ENCODE measurements around the gene NFASC.

NFASC gene

DNA sequence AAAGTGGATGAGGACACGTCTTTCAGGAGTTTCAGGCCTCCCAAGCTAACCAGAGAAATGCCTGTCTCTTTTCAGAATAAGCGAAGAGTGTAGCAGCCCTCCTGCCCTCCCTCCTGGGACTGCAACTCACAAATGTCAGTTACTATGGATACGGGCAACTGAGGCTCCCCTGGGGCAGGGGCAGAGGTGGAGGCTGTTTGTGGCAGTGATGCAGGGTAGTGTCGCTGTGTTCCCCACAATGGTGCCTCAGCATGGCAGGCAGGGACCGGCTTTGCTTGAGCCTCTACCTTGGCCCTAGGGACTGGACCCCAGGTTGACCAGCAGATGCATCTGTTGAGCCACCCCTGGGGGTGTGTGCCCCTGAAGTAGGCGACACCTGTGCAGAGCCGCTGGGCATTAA is 10.2 kb downstream of the NFASC start:
- TF ChIP-seq, protein P1, sequence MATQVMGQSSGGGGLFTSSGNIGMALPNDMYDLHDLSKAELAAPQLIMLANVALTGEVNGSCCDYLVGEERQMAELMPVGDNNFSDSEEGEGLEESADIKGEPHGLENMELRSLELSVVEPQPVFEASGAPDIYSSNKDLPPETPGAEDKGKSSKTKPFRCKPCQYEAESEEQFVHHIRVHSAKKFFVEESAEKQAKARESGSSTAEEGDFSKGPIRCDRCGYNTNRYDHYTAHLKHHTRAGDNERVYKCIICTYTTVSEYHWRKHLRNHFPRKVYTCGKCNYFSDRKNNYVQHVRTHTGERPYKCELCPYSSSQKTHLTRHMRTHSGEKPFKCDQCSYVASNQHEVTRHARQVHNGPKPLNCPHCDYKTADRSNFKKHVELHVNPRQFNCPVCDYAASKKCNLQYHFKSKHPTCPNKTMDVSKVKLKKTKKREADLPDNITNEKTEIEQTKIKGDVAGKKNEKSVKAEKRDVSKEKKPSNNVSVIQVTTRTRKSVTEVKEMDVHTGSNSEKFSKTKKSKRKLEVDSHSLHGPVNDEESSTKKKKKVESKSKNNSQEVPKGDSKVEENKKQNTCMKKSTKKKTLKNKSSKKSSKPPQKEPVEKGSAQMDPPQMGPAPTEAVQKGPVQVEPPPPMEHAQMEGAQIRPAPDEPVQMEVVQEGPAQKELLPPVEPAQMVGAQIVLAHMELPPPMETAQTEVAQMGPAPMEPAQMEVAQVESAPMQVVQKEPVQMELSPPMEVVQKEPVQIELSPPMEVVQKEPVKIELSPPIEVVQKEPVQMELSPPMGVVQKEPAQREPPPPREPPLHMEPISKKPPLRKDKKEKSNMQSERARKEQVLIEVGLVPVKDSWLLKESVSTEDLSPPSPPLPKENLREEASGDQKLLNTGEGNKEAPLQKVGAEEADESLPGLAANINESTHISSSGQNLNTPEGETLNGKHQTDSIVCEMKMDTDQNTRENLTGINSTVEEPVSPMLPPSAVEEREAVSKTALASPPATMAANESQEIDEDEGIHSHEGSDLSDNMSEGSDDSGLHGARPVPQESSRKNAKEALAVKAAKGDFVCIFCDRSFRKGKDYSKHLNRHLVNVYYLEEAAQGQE (IDR thresholded peaks at IDR 0.05; ENCODE audit: insufficient read depth in 1 of 2, low read depth in 2 of 2, low read length in 2 of 2), result no peak
- no peak for TF ChIP-seq TAF1 (IDR thresholded peaks at IDR 0.05; ENCODE audit: borderline replicate concordance, insufficient read depth, low read length)
- no peak for TF ChIP-seq SIN3A (IDR thresholded peaks at IDR 0.05; ENCODE audit: borderline replicate concordance, insufficient read depth, low read length)
- TF ChIP-seq POLR2AphosphoS5 (IDR thresholded peaks at IDR 0.05; ENCODE audit: low read depth, low read length), result no peak
- no peak for TF ChIP-seq FOXP2 (optimal IDR thresholded peaks at IDR 0.05; ENCODE audit: borderline replicate concordance, extremely low read depth, extremely low read length, insufficient read depth)

DNA sequence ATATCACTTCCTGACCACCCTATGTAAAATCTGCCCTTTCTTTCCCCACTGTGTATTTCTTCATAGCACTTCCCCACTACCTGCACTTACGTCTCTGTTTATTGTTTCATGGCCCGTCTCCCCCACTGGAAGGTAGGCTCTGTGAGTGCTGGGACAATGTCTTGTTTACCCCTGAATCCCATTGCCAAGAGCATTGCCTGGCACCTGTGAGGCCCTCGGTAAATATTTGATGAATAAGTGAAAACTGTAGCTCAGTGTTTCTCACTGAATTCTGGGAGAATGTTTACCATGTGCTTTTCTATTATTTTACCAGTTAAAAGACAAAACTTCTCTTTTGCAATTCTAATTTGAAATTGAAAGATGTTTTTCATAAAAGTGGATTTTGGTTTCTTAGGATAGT is 11.8 kb downstream of the NFASC start:
- TF ChIP-seq, protein P1 (IDR thresholded peaks at IDR 0.05; ENCODE audit: insufficient read depth in 1 of 2, low read depth in 2 of 2, low read length in 2 of 2), result no peak
- TF ChIP-seq POLR2AphosphoS5 (IDR thresholded peaks at IDR 0.05; ENCODE audit: low read depth, low read length) (no peak), FOXP2 (optimal IDR thresholded peaks at IDR 0.05; ENCODE audit: borderline replicate concordance, extremely low read depth, extremely low read length, insufficient read depth) (no peak), SIN3A (IDR thresholded peaks at IDR 0.05; ENCODE audit: borderline replicate concordance, insufficient read depth, low read length) (no peak)

DNA sequence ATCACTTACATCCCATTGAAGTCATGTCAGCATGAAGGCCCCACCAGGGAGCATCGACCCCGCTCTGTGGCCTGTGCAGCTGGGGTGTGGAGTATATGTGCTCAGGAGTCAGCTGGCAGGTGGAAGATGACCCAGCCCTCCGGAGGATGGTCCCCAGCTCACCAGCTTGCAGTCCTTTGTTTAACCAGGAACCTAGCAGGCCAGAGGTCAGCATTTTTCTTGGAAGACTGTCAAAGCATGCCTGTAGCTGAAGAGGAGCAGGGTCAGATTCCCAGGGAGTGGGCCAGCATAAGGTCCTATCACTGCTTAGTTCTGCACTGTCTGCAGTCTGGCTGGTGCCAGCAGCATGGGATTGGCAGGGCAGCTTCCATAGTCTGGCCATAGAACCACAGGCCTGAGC is 12.7 kb downstream of the NFASC start:
- TF ChIP-seq FOXP2 (optimal IDR thresholded peaks at IDR 0.05; ENCODE audit: borderline replicate concordance, extremely low read depth, extremely low read length, insufficient read depth), result no peak
- TF ChIP-seq TAF1 (IDR thresholded peaks at IDR 0.05; ENCODE audit: borderline replicate concordance, insufficient read depth, low read length), result no peak
- no peak for TF ChIP-seq SIN3A (IDR thresholded peaks at IDR 0.05; ENCODE audit: borderline replicate concordance, insufficient read depth, low read length)
- TF ChIP-seq, protein P1 (IDR thresholded peaks at IDR 0.05; ENCODE audit: insufficient read depth in 1 of 2, low read depth in 2 of 2, low read length in 2 of 2), result no peak
- no peak for TF ChIP-seq POLR2AphosphoS5 (IDR thresholded peaks at IDR 0.05; ENCODE audit: low read depth, low read length)

DNA sequence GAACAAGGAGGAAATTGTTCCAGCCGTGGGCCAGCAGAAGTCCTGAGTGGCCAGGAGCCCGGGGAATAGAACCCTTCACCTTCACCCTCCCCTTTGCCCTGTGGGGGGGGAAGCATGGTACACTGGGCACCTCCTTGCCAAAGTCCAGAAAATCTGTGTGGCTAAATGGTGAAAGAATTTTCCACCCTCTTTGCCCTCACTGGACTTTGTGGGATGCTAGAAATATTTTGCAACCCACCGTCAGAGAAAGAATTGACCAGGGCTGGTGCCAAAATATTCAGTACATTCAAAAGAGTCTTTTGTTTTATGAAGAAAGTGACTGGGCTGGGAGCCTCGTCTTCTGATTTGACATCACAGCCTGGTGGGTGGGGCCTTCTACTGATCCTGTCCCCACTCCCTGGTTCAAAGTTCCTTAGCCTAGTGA is 14.6 kb downstream of the NFASC start:
- TF ChIP-seq TAF1 (IDR thresholded peaks at IDR 0.05; ENCODE audit: borderline replicate concordance, insufficient read depth, low read length) (no peak), POLR2AphosphoS5 (IDR thresholded peaks at IDR 0.05; ENCODE audit: low read depth, low read length) (no peak), SIN3A (IDR thresholded peaks at IDR 0.05; ENCODE audit: borderline replicate concordance, insufficient read depth, low read length) (no peak), FOXP2 (optimal IDR thresholded peaks at IDR 0.05; ENCODE audit: borderline replicate concordance, extremely low read depth, extremely low read length, insufficient read depth) (no peak)
- TF ChIP-seq, protein P1 (IDR thresholded peaks at IDR 0.05; ENCODE audit: insufficient read depth in 1 of 2, low read depth in 2 of 2, low read length in 2 of 2), result no peak

DNA sequence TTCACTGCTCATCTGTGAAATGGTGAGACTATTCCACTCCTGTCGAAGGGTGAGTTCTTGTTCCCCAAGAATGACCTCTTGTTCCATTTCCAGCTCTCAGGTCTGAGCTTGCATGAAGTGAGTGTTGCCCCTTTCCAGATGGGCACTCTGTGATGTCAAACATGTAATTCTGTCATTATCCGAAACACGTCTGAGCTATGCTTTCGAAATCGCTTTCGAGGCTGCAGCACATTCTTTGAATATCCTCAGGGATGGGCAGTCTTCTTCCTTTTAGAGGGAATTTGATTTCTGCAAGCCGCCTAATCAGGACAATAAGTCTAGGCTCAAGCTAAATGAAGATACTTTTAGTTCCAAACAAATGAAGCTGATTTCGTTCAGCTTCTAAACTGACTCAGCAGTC is 15.1 kb downstream of the NFASC start:
- TF ChIP-seq TAF1 (IDR thresholded peaks at IDR 0.05; ENCODE audit: borderline replicate concordance, insufficient read depth, low read length) (no peak), POLR2AphosphoS5 (IDR thresholded peaks at IDR 0.05; ENCODE audit: low read depth, low read length) (no peak), FOXP2 (optimal IDR thresholded peaks at IDR 0.05; ENCODE audit: borderline replicate concordance, extremely low read depth, extremely low read length, insufficient read depth) (no peak), SIN3A (IDR thresholded peaks at IDR 0.05; ENCODE audit: borderline replicate concordance, insufficient read depth, low read length) (no peak)
- TF ChIP-seq, protein P1 (IDR thresholded peaks at IDR 0.05; ENCODE audit: insufficient read depth in 1 of 2, low read depth in 2 of 2, low read length in 2 of 2), result no peak
